Activated CD8-positive, alpha-beta T cell treated with anti-CD3 and anti-CD28 coated beads, Interleukin-2, amount 10 ng/mL, durations not matched to agents 7 days and 5 days (primary cell): ENCODE data around the gene ZNF366. TPM values are rescaled to one million over a fixed set of nuclear protein-coding genes. Genes with fewer than 3 reads are reported as not detected.

Source experiments
- ATAC-seq: fragments of 150-1000 bp; cut with Tn5 transposase; one replicate; pipeline ENCODE4 v1.10.0; 2021; ENCODE audit warnings: moderate library complexity
- CTCF ChIA-PET: fragments of 350-600 bp; sonication (Branson Sonifier 250); formaldehyde crosslinking; loops from one replicate; lab custom pipeline; 2021; ENCODE audit warnings: antibody characterized with exemption; lab: Charles Lee
- POLR2A ChIA-PET: fragments of 350-600 bp; sonication (Branson Sonifier 250); formaldehyde crosslinking; loops from one replicate; lab custom pipeline; 2021; ENCODE audit warnings: antibody characterized with exemption; lab: Charles Lee
- DNase-seq: peaks from one replicate; pipeline ENCODE4 v3.0.0-alpha.2; 2020
- H3K27ac Mint-ChIP-seq: one replicate; pipeline ENCODE4 v1.8.0; 2021; ENCODE audit warnings: mild to moderate bottlenecking, mixed read lengths
- H3K27me3 Mint-ChIP-seq: one replicate; pipeline ENCODE4 v1.8.0; 2021; ENCODE audit warnings: low read depth, mixed read lengths
- H3K36me3 Mint-ChIP-seq: one replicate; pipeline ENCODE4 v1.8.0; 2021; ENCODE audit warnings: low read depth, mixed read lengths
- H3K4me1 Mint-ChIP-seq: one replicate; pipeline ENCODE4 v1.8.0; 2021; ENCODE audit warnings: low read depth, mixed read lengths
- H3K4me3 Mint-ChIP-seq: one replicate; pipeline ENCODE4 v1.8.0; 2021; ENCODE audit warnings: mild to moderate bottlenecking, mixed read lengths
- H3K9me3 Mint-ChIP-seq: one replicate; pipeline ENCODE4 v1.8.0; 2022; ENCODE audit warnings: mixed read lengths; ENCODE audit not compliant: insufficient read depth
- total RNA-seq, 2 experiments: library from RNA; stranded (reverse); gene quantifications; one replicate each; pipeline ENCODE4 v1.2.3, GENCODE V29; 2021

Gene ZNF366
- total RNA-seq, 2 experiments from 2014 or later: not detected

DNA sequence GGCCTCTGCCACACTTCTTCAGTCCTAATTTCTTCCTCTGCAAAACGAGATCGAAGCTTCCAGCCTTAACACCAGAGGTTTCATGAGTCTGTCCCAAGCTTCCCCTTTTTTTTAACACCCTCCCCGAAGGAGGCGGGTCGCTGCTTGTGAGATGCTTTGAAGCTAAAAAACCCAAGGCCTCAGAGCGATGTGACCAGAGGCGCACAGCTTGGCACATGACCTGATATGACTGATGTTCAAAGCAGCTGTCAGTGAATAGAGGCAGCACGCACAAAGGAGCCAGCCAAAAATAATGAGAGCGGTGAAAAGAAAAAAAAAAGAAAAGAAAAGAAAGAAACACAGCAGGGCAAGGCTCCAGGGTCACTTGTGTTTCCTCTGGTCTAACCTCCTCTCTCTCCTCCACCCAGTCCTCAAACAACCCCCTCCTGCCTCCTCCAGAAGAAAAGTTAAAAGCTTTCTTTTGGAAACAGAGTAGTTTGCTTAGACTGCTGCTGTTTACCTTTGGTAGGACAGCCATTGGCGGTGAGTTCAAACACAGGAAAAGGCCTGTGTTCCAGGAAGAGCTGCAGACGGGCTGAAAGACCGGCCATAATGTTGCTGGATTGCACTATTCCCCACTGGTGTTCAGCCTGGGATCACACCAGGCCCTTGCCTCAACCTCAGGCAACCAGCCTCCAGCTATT, 10.9 kb upstream of the ZNF366 start:
- H3K9me3 Mint-ChIP-seq: no peaks in the 10 kb centered on the region
- H3K36me3 Mint-ChIP-seq: no peaks in the 10 kb centered on the region
- CTCF ChIA-PET: no interaction called here
- no peaks in the 10 kb centered on the region for H3K4me1 Mint-ChIP-seq
- no peak overlapping the region for H3K4me3 Mint-ChIP-seq
- DNase-seq (no peak), ATAC-seq (no peak)
- H3K27me3 Mint-ChIP-seq: peaks cover 8% of the 10 kb centered on the region
- H3K27ac Mint-ChIP-seq: no peak overlapping the region
- POLR2A ChIA-PET: no interaction called here

- H3K4me1 Mint-ChIP-seq: no peaks in the 10 kb centered on the region
- DNase-seq: no peak
- H3K27ac Mint-ChIP-seq: no peak overlapping the region
- no peak overlapping the region for H3K4me3 Mint-ChIP-seq
- no peak for ATAC-seq
- peaks cover 10% of the 10 kb centered on the region for H3K27me3 Mint-ChIP-seq
- POLR2A ChIA-PET: no interaction called here
- no peaks in the 10 kb centered on the region for H3K9me3 Mint-ChIP-seq
- CTCF ChIA-PET: no interaction called here
- no peaks in the 10 kb centered on the region for H3K36me3 Mint-ChIP-seq
Observed at GRCh38 chr5:72516916-72517315, 9.7 kb upstream of the ZNF366 start.

- ATAC-seq (no peak), DNase-seq (no peak)
- Mint-ChIP-seq H3K4me3 (no peak overlapping the region), H3K4me1 (no peaks in the 10 kb centered on the region), H3K9me3 (no peaks in the 10 kb centered on the region), H3K27ac (no peak overlapping the region), H3K27me3 (peaks cover 7% of the 10 kb centered on the region), H3K36me3 (no peaks in the 10 kb centered on the region)
- ChIA-PET CTCF (no interaction called here), POLR2A (no interaction called here)
Observed at GRCh38 chr5:72515211-72515610, 8.0 kb upstream of the ZNF366 start.

- no peaks in the 10 kb centered on the region for H3K4me1 Mint-ChIP-seq
- no peaks in the 10 kb centered on the region for H3K36me3 Mint-ChIP-seq
- peaks cover 4% of the 10 kb centered on the region for H3K27me3 Mint-ChIP-seq
- DNase-seq (no peak), ATAC-seq (no peak)
- H3K27ac Mint-ChIP-seq: no peak overlapping the region
- ChIA-PET CTCF (interaction anchor here (0.8 kb wide), 1 partner anchor 147 kb away, joined by 3 read pairs; no protein-coding TSS in a partner anchor), POLR2A (no interaction called here)
- H3K4me3 Mint-ChIP-seq: no peak overlapping the region
- no peaks in the 10 kb centered on the region for H3K9me3 Mint-ChIP-seq
Observed at GRCh38 chr5:72512593-72512860, 5.3 kb upstream of the ZNF366 start.

DNA sequence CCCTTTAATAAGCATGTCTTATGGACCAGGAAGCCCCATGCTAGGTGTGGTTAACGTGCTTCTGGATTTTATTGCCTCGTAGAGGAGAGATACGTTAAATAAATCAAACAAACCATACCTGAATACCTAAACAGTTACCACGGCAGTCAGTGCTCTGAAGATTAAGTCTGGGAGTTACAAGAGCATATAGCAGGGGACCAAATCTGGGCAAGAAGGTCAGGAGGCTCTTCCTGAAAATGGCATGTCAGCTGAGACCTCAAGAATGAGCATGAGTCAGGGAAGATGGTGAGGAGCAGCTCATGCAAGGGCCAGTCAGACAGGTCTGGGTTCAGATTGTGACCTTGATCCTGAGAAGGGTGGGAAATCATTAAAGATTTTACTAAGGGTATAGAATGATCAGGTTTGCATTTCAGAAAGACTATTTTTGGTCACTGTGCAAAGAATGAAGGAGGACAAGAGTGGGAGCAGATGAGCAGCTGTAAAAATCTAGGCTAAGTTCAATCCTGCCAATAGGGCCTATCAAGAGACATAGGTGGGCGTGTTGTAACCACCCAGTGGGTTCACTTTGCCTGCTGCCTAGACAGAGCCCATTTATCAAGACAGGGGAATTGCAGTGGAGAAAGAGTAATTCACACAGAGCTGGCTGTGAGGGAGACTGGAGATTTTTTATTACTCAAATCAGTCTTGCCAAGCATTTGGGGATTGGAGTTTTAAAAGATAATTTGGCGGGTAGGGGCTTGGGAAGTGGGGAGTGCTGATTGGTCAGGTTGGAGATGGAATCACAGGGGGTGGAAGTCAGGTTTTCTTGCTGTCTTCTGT, 4.8 kb upstream of the ZNF366 start:
- POLR2A ChIA-PET: no interaction called here
- no peak for DNase-seq
- no peak overlapping the region for H3K4me3 Mint-ChIP-seq

DNA sequence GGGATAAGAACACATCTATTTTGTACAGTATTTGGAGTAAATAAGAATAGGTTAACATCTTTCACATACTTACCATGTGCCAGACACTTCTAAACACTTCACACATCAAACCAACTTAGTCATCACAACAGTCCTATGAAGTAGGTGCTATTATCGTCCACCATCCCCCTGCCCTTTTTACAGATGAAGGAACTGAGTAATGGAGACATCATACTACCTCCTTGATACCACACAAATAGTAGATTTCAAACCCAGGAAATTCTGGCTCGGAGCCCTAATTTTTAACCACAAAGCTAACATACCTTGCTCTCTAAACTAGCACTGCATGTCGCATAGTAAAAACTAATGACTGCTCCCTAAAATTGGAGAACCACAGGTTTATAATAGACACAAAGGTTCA, 4.2 kb upstream of the ZNF366 start:
- no peaks in the 10 kb centered on the region for H3K4me1 Mint-ChIP-seq
- no peak for ATAC-seq
- H3K27me3 Mint-ChIP-seq: peaks cover 8% of the 10 kb centered on the region
- POLR2A ChIA-PET: no interaction called here
- H3K36me3 Mint-ChIP-seq: no peaks in the 10 kb centered on the region
- H3K27ac Mint-ChIP-seq: no peak overlapping the region
- H3K9me3 Mint-ChIP-seq: no peaks in the 10 kb centered on the region
- no peak overlapping the region for H3K4me3 Mint-ChIP-seq
- CTCF ChIA-PET: no interaction called here
- no peak for DNase-seq

More for the DNA sequence above, 4.8 kb upstream of the ZNF366 start:
- no peak for ATAC-seq
- peaks cover 5% of the 10 kb centered on the region for H3K27me3 Mint-ChIP-seq
- H3K36me3 Mint-ChIP-seq: no peaks in the 10 kb centered on the region
- CTCF ChIA-PET: interaction anchor here (0.8 kb wide), 1 partner anchor 146 kb away, joined by 3 read pairs; no protein-coding TSS in a partner anchor
- H3K27ac Mint-ChIP-seq: no peak overlapping the region
- H3K9me3 Mint-ChIP-seq: no peaks in the 10 kb centered on the region
- no peaks in the 10 kb centered on the region for H3K4me1 Mint-ChIP-seq

DNA sequence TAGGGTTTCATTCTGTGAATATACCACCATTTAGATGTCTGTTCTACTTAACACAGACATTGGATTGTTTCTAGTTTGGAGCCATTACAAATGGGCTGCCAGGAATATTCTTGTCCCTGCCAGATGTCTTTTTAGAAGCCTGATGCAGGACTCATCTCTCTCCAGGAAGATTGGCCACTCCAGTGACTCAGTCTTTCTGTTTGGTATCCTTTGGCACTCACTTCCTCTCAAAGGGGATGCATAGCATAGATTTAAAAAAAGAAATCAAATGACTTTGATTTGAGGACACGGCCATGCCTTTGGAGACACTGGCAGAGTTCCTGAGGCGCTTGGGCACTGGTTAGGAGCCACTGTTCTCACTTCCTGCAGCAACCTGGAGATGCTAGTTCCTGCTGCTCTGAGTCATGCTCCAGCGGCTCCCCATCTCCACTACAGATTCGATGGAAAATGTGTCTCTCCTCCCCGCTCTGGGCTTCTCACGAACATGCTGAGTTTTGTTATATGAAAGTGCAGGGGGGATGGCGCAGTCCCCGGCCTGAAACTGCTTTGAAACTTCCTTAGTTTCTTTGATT, 3.5 kb upstream of the ZNF366 start:
- no peak for ATAC-seq
- POLR2A ChIA-PET: no interaction called here
- Mint-ChIP-seq H3K4me3 (no peak overlapping the region), H3K27me3 (peaks cover 9% of the 10 kb centered on the region), H3K9me3 (no peaks in the 10 kb centered on the region), H3K4me1 (no peaks in the 10 kb centered on the region), H3K27ac (no peak overlapping the region), H3K36me3 (no peaks in the 10 kb centered on the region)
- CTCF ChIA-PET: no interaction called here
- no peak for DNase-seq

DNA sequence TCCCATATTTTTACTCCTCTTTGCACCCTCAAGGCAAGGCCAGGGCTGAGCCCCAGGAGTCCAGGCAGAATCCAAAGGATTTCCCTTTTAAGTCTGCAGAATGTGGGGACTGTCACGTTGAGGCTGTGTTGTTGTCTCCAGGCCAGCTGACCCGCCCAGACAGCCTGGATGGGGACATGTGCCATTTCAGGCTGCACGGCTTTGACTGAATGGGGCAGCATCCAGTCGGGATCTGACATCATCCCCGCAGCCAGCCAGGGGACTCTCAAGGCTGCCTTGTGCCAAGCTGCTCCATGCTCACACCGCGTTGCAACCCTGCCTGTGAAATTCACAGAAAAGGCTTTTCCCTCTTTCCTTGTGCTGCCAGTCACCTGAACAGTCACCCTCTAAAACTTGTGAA, 2.2 kb upstream of the ZNF366 start:
- ChIA-PET POLR2A (no interaction called here), CTCF (no interaction called here)
- no peak overlapping the region for H3K4me3 Mint-ChIP-seq
- ATAC-seq (no peak), DNase-seq (no peak)
- peaks cover 12% of the 10 kb centered on the region for H3K27me3 Mint-ChIP-seq
- H3K27ac Mint-ChIP-seq: no peak overlapping the region
- no peaks in the 10 kb centered on the region for H3K9me3 Mint-ChIP-seq
- H3K36me3 Mint-ChIP-seq: no peaks in the 10 kb centered on the region
- peaks cover 3% of the 10 kb centered on the region for H3K4me1 Mint-ChIP-seq

GRCh38 chr5:72508241-72509170, 1.3 kb upstream of the ZNF366 start:
- H3K4me1 Mint-ChIP-seq: peaks cover 3% of the 10 kb centered on the region
- no peaks in the 10 kb centered on the region for H3K9me3 Mint-ChIP-seq
- no peak for DNase-seq
- no peak overlapping the region for H3K4me3 Mint-ChIP-seq
- POLR2A ChIA-PET: no interaction called here
- CTCF ChIA-PET: no interaction called here
- H3K36me3 Mint-ChIP-seq: no peaks in the 10 kb centered on the region
- no peak for ATAC-seq
- peaks cover 17% of the 10 kb centered on the region for H3K27me3 Mint-ChIP-seq
- no peak overlapping the region for H3K27ac Mint-ChIP-seq

GRCh38 chr5:72507907-72508238, 663 bp upstream of the ZNF366 start:
- Mint-ChIP-seq H3K27me3 (peaks cover 15% of the 10 kb centered on the region), H3K4me1 (peaks cover 3% of the 10 kb centered on the region), H3K9me3 (no peaks in the 10 kb centered on the region), H3K4me3 (no peak overlapping the region), H3K36me3 (no peaks in the 10 kb centered on the region), H3K27ac (no peak overlapping the region)
- DNase-seq (no peak), ATAC-seq (no peak)
- ChIA-PET POLR2A (no interaction called here), CTCF (interaction anchor here (0.8 kb wide), 1 partner anchor 142 kb away, joined by 3 read pairs; no protein-coding TSS in a partner anchor)

DNA sequence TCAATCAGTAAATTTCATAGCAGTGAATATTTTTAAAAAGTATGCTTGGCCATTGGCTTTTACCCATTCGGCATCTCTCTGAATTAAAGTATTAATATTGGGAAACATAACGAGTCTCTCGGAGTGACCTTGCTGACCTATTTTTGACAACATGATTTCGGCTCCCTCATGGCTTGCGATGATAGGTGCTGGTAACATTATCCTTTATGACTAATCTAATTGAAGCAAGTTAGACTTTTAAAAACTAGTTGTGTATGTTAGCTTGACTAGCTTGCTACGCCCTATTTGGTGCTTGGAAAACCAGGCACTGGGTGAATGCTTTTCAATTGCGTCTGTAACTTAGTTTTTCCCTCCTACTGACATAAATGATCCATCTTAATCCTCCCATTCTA, 1.1 kb downstream of the ZNF366 start:
- Mint-ChIP-seq H3K27ac (no peak overlapping the region), H3K4me3 (no peak overlapping the region), H3K9me3 (no peaks in the 10 kb centered on the region), H3K4me1 (peaks cover 3% of the 10 kb centered on the region), H3K36me3 (no peaks in the 10 kb centered on the region), H3K27me3 (peaks cover 15% of the 10 kb centered on the region)
- ATAC-seq (no peak), DNase-seq (no peak)
- CTCF ChIA-PET: no interaction called here
- POLR2A ChIA-PET: no interaction called here
